Prostate gland (tissue), 2 donors: ENCODE measurements around the gene BCAS3. TPM values are rescaled to one million over a fixed set of nuclear protein-coding genes. Genes with fewer than 3 reads are reported as not detected.
A peak's percentile ranks its signal among the peaks of the same experiment; 100 is the strongest.

Experiments used
- DNase-seq: peaks from one replicate; pipeline ENCODE4 v3.0.0-alpha.2; 2019; ENCODE audit warnings: low spot score
- H3K27ac ChIP-seq, 2 donors: fragments of 200-600 bp; sonication (generic); 2 replicates each; pipeline ENCODE4 v1.5.1; 2017 to 2019
- H3K27me3 ChIP-seq: fragments of 200-600 bp; sonication (generic); replicated peaks from 2 replicates; pipeline ENCODE4 v1.5.1; 2019; ENCODE audit not compliant: insufficient read depth
- H3K36me3 ChIP-seq, 2 donors: fragments of 200-600 bp; sonication (generic); 1 replicate in 1 of 2; 2 replicates in 1 of 2; pipeline versions ENCODE4 v1.5.1 to v1.8.1; 2017 to 2019
- H3K4me1 ChIP-seq: fragments of 200-600 bp; sonication (generic); replicated peaks from 2 replicates; pipeline ENCODE4 v1.5.1; 2019
- H3K4me3 ChIP-seq, 2 donors: fragments of 200-600 bp; sonication (generic); 2 replicates each; pipeline ENCODE4 v1.5.1; 2017 to 2019
- H3K9me3 ChIP-seq: fragments of 200-600 bp; sonication (generic); 2 replicates; pipeline ENCODE4 v1.5.1; 2017
- POLR2A ChIP-seq: fragments of 450-650 bp; IDR thresholded peaks from one replicate; pipeline ENCODE4 v1.6.1; 2016; ENCODE audit warnings: antibody characterized with exemption, mild to moderate bottlenecking
- POLR2AphosphoS5 ChIP-seq: sonication (generic); formaldehyde crosslinking; IDR thresholded peaks from one replicate; pipeline ENCODE4 v1.6.1; 2017; ENCODE audit warnings: antibody characterized with exemption
- WGBS: methylation state at CpG from one replicate; pipeline ENCODE4 v1.1.5; 2018; 5-methylcytosine and 5-hydroxymethylcytosine counted together
- intact Hi-C: fragments of 100-400 bp; cut with DNase I; formaldehyde crosslinking; loops from one replicate; pipeline ENCODE4 v1.14.2; 2022
- total RNA-seq, 2 donors: library from RNA; depleted of rRNA; stranded (reverse); fragments of >200 nt; gene quantifications; one replicate each; pipeline ENCODE4 v1.1.0, GENCODE V29; 2016
- TF ChIP-seq, protein P1 (sequence below), 4 experiments: fragments of 200-600 bp in 2 of 4; fragments of 450-650 bp in 2 of 4; sonication (generic) in 2 of 4; IDR thresholded peaks; 1 replicate in 3 of 4; 2 replicates in 1 of 4; pipeline ENCODE4 v1.5.1; 2016 to 2019; ENCODE audit warnings: antibody characterized with exemption in 4 of 4, mild to moderate bottlenecking in 2 of 4, moderate library complexity in 2 of 4

BCAS3 gene
- total RNA-seq, 2 donors from 2014 or later = 57.8 to 93.9 TPM

GRCh38 chr17:61149862-61150362 lies 472.3 kb downstream of the BCAS3 start:
- WGBS = 41% methylated on average over 2 of the region's 2 CpGs
- intact Hi-C loops = loop anchor here (10.0 kb wide), 3 partner anchors 55 to 245 kb away; partner anchors contain the start of gene TBX2

DNA sequence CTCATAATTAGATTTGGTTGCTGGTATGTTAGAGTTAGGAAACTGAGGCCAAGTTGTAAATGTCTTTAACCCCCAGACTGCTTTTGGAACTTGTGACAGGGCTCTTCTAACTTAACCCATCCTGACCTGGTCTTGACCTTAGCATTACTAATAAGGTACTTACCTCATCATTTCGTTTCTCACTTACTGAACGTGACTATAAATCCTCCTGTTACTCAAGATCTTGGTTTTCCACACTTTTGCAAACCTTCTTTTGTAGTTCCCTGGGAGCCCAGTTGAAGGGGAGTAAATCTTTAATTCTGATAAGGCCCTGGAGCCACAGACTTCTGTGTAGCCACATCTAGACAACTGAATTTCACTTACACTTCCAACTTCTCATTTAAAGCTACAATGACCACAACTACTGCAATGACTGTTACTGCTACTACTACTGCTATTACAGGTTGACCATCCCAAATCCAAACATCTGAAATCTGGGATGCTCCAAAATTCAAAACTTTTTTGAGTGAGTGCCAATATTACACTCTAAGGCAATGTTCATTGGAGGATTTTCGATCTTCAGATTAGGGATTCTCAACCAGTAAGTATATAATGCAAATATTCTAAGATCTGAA lies 473.1 kb downstream of the BCAS3 start:
- Histone ChIP-seq H3K4me1 (no peaks in the 10 kb centered on the region), H3K27ac (no peak overlapping the region), H3K4me3 (no peak overlapping the region), H3K36me3 (no peaks in the 10 kb centered on the region), H3K9me3 (no peaks in the 10 kb centered on the region), H3K27me3 (no peaks in the 10 kb centered on the region)
- no peak for DNase-seq
- TF ChIP-seq, protein P1, sequence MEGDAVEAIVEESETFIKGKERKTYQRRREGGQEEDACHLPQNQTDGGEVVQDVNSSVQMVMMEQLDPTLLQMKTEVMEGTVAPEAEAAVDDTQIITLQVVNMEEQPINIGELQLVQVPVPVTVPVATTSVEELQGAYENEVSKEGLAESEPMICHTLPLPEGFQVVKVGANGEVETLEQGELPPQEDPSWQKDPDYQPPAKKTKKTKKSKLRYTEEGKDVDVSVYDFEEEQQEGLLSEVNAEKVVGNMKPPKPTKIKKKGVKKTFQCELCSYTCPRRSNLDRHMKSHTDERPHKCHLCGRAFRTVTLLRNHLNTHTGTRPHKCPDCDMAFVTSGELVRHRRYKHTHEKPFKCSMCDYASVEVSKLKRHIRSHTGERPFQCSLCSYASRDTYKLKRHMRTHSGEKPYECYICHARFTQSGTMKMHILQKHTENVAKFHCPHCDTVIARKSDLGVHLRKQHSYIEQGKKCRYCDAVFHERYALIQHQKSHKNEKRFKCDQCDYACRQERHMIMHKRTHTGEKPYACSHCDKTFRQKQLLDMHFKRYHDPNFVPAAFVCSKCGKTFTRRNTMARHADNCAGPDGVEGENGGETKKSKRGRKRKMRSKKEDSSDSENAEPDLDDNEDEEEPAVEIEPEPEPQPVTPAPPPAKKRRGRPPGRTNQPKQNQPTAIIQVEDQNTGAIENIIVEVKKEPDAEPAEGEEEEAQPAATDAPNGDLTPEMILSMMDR (IDR thresholded peaks at IDR 0.05) = no peak
- TF ChIP-seq POLR2AphosphoS5 (no peak), POLR2A (no peak)
- intact Hi-C loops = loop anchor here (10.0 kb wide), 3 partner anchors 54 to 244 kb away; partner anchors contain the start of gene TBX2
- WGBS = 90% methylated on average over 3 of the region's 3 CpGs

More at GRCh38 chr17:61149862-61150362, 472.3 kb downstream of the BCAS3 start:
- no peak overlapping the region for H3K27ac ChIP-seq
- H3K27me3 ChIP-seq = no peaks in the 10 kb centered on the region
- DNase-seq = no peak
- no peaks in the 10 kb centered on the region for H3K4me1 ChIP-seq
- no peaks in the 10 kb centered on the region for H3K9me3 ChIP-seq
- H3K36me3 ChIP-seq = no peaks in the 10 kb centered on the region
- no peak overlapping the region for H3K4me3 ChIP-seq
- TF ChIP-seq, protein P1 (IDR thresholded peaks at IDR 0.05) = no peak
- no peak for TF ChIP-seq POLR2A
- no peak for TF ChIP-seq POLR2AphosphoS5

DNA sequence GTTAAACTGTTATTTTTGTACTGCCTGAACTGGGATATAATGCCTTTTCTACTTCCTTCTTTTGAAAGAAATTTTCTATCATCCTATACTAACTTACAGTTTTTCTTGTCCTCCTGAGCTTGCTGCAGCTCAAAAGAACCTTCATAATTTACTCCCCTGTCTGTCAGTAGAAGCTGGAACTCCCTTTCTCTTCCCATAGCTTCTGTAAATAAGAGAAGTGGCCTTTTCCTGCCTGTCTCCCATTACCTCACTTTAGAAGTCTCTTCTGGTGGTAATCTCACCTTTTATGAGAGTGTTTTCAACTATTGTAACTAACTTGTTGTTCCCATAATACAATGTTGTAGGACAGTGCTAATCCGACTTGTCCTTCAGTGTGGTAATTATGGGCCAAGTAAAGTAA lies 475.2 kb downstream of the BCAS3 start:
- 80% methylated on average over 1 of the region's 1 CpG for WGBS
- no peaks in the 10 kb centered on the region for H3K27me3 ChIP-seq
- no peaks in the 10 kb centered on the region for H3K4me1 ChIP-seq
- no peaks in the 10 kb centered on the region for H3K9me3 ChIP-seq
- H3K36me3 ChIP-seq = no peaks in the 10 kb centered on the region
- no peak for DNase-seq
- H3K4me3 ChIP-seq = no peak overlapping the region
- no peak for TF ChIP-seq POLR2AphosphoS5
- TF ChIP-seq, protein P1 (IDR thresholded peaks at IDR 0.05) = no peak
- TF ChIP-seq POLR2A = no peak
- no peak overlapping the region for H3K27ac ChIP-seq
- intact Hi-C loops = loop anchor here (10.0 kb wide), 3 partner anchors 52 to 242 kb away; partner anchors contain the start of gene TBX2

- Histone ChIP-seq H3K9me3 (no peaks in the 10 kb centered on the region), H3K27ac (no peak overlapping the region), H3K4me1 (no peaks in the 10 kb centered on the region), H3K4me3 (no peak overlapping the region), H3K27me3 (no peaks in the 10 kb centered on the region), H3K36me3 (no peaks in the 10 kb centered on the region)
- intact Hi-C loops = loop anchor here (10.0 kb wide), 3 partner anchors 49 to 239 kb away; partner anchors contain the start of gene TBX2
- no peak for TF ChIP-seq POLR2A
- WGBS = 86% methylated on average over 4 of the region's 4 CpGs
- DNase-seq = no peak
Measured at GRCh38 chr17:61155590-61156237, 478.1 kb downstream of the BCAS3 start.

DNA sequence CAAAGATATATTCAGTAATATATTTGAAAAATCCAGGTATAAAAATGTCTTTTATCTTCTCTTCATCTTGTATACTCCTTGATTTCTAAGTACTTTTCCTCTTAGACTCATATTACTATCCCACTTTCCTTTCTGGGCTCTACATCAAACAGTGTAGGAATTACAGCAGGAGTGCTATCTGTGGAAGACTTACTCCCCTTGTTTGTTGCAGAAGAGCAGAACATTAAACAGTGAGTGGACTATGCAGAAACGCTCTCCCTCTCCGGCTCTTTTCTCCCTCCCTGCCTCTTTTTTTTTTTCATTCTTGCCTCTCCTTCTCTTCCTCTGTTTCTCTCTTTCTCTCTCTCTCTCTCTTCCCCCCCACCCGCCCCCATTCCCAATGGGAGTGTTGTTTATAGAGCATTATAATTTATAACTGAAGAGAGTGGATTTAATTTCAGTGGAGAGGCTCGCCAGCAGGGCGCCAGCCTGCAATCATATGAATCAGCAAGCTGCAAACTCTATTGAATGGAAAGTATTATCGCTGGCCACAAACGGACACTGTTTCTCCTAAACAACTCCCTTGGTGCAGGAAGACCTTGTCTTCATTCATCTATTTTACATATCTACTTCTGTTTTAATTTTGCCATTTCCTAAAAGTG lies 479.7 kb downstream of the BCAS3 start:
- H3K27ac ChIP-seq = no peak overlapping the region
- H3K9me3 ChIP-seq = no peaks in the 10 kb centered on the region
- intact Hi-C loops = loop anchor here (10.0 kb wide), 3 partner anchors 47 to 237 kb away; partner anchors contain the start of gene TBX2
- no peaks in the 10 kb centered on the region for H3K27me3 ChIP-seq
- H3K4me1 ChIP-seq = no peaks in the 10 kb centered on the region
- TF ChIP-seq, protein P1 (IDR thresholded peaks at IDR 0.05) = no peak
- TF ChIP-seq POLR2AphosphoS5 (no peak), POLR2A (no peak)
- WGBS = 22% methylated on average over 7 of the region's 7 CpGs
- DNase-seq = no peak
- H3K36me3 ChIP-seq = no peaks in the 10 kb centered on the region
- peak overlapping the region in 1 of 2 donors; percentile 14 for H3K4me3 ChIP-seq
